GM19043 (cell line): ENCODE results near the gene RPL36A.

Experiments
- ATAC-seq: cut with Tn5 transposase; IDR thresholded peaks from one replicate; pipeline ENCODE4 v1.9.1; 2021; ENCODE audit warnings: low read depth; ENCODE audit not compliant: unreplicated experiment

RPL36A gene

DNA sequence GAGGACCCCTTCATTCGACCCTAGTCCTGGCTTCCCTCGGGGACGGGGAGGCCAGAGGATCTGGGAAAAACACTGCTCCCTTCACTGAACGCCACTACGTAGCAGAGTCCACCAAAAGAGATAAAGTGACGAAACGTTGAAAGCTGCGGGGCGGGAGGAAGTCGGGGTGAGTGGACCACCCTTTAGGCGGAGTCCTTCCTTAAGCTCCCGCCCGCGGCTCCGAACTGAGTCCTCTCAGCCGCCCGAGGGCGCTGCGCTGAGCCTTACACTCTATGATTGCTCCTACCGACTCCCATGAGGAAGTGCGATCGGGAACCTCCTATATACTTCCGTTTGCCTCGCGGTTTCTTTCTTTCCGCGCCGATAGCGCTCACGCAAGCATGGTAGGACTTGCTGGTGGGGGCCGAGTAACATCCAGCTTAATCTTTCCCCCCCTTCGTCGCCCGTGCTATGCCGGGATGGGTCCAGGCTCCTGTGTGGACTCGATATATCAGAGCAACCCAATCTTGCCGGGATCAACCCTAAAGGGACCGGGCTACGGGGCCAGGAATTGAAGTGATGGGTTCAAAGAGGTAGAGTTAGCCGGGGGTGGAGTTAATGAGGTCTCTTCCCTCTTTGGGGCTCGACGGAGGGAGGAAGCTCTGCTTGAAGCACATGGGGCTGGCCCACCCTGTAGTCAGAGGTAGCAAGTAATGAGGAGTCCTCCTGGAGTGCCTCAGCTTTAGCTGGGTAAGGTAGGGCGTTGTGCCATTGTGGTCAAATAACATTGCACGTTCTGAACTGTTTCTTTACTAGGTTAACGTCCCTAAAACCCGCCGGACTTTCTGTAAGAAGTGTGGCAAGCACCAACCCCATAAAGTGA is at the start of gene RPL36A:
Gene RPL36A, plus strand, starts transcription at position 348 of the 862 bp plus-strand sequence. Its CDS starts 33 bp downstream, at position 381.
- peak; percentile 75 for ATAC-seq

DNA sequence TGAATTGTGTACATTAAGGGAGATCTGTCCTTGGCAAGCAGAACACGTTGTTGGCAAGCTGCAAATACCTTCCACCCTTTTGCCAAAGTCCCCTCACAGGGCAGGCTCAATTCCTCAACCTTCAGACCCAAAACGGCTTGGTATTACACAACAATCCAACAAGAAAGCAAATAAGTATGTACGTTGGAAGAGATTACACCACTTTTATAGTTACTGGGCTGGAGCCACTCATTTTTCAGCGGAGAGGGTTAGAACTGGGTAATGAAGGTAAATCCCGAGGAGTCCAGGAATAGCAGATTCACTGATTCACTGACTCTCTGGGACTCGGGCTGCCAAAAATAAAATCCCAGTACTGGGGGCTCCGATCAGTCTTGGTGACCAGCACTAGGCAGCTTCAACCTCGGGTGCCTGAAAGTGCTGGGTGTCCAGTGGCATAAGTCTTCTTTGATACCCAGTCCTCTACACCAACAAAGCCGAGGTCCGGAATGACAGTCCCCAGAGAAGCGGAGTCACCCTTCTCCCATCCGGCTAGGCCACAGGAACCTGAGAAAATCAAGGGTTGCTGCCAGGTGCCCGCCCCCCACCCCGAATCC is 42.9 kb upstream of the RPL36A start:
- no peak for ATAC-seq

DNA sequence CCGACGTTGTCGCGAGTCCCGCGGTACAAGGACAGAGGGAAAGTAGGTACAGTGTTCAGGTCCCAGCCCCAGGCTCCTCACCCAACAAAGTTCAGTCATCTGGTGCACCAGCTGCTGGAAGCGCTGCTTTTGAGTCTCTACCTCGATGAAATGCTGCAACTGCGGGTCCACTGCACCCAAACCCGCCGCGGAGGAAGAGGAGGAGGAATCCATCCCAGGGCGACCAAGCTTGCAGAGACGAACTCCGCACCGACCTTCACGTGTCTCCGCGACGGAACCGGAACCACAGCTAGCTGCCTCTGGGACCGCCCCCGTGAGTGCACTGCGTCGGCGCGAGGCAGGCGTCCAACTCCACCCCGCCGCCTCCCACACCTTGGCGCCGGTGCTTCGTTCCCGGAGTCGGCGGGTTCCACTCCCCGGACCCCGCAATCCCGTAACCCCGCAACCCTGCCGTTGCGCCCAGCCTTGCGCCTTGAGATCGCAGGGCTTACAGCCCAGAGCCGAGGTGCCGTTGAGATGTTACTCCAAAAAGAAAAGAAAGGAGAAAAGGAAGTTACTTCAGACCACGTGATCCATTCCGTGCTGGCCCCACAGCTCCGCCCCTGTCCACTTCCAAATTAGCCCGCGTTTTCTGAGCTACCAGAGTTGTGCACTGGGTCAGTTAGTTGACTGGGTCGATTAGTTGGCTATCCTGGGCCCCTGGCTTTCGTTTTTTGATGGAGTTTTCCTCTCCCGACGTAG is 42.2 kb upstream of the RPL36A start, which contains the start of gene TIMM8A:
Gene TIMM8A, minus strand, starts transcription at position 291 of the 741 bp plus-strand sequence. Its CDS starts 78 bp downstream, at position 213.
- peak; percentile 95 for ATAC-seq

DNA sequence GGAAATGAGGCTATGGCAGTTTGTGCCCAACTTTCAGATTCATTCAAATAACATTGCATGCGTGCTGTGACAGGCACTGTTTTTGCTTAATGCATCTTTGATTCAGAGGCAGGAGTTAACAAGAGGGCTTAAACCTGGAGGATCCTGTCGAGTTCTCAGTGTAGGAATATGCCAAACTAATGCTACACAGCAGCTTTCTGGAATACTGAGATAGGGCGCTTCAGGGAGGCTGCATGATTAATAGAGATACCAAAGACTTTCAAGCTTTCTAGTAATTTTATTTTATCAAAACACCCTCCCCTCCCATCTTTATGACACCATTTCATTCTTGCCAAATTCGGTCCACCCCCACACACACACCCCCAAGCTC is 41.6 kb upstream of the RPL36A start:
- ATAC-seq, result no peak

DNA sequence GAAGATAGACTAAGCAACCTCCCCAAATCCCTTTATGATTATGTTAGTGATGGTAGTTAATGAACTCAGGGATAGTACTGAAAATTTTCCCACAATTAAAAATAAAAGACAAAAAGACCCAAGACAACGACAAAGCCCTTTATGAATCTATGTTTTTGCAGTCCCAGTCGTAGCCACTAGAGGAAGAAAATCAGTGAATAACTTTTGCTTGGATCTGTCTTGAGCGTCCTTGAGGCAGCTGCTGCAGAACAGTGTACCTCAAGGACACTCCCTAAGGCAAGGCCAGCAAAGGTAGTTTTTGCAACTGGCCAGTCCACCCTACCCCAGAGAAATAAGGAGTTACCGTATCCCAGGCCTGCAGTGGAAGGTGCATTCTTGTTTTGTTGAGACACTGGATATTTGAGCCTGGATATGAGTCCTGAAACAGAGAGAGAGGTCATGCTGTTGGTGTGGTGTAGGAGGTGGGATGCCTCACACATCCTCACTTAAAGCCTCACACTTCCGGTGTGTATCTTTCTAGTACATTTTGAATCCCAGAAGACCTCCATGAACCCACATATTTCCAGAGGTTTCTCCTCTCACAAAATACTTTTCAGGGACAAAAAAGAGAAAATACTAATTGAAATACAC is 33.5 kb upstream of the RPL36A start:
- ATAC-seq, result no peak

DNA sequence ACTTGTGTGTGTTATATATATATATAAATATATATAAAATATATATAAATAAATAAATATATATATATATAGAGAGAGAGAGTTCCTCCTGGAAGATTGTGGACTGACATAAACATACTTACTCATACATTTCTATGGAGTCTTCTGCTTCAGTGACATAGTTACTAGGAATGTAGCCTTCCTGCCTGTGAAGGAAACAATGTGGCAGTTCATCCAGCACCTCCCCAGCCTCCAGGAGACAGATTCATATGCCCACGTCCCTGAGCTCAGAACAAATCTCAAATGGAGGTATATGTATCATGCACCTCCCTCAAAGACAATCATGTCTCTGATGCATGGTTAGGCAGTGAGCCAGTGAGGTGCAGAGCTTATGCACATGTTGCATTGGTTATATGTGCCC is 30.8 kb upstream of the RPL36A start:
- ATAC-seq, result no peak

DNA sequence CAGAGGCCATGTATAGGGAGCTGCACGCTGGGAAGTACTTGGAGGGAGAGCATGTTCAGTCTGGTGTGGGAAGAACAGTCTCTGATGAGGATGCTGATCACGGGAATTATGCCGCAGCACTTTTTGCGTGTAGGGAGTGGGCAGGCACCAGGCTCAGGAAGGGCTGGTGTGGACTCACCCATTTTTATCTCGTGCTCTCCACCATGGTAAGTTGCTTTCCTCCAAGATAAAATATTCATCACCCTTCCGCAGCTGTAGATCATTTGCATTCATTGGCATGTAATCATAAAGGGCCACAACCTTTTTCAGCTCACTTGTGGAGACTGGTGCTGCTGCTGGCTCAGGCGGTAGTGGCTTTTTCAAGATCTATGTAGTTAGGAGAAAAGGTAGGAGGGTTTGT is 30.4 kb upstream of the RPL36A start:
- no peak for ATAC-seq

DNA sequence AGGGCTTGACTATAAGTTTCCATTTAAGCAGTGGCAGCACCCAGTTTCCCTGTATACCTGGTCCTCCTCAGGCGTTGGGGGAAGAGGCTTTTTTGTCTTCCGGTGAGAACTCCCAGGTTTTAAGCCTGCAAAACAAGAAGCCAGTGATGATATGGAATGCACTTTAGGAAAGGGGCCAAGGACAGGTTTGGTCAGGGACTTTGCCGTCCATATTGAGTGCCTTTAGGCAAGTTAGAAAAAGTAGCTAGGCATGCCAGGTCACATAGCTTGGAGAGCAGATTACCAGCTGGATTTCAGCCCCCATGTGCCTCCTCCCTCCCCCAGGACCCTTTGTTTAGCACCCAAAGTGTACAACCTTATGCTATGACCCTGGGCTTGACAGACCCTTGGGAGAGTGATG is 28.7 kb upstream of the RPL36A start:
- ATAC-seq, result no peak

DNA sequence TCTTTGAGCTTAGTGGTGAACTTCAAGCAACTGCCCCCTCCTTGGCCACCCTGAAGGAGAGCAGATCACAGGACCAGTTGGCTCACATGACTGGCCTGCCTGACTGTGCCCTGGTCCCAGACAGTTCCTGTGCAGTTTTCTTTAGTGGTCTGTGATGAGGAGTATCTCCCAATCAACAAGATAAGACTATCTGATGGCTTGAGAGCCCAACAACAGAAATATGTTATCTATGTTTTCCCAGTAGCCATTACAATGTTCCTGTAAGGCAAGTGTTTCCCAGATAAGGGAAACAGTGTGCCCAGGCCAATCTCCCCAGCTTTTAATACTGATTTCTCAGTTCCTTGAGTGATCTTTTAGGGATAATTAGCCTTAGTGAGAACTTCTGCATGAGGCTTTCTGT is 28.1 kb upstream of the RPL36A start:
- ATAC-seq, result no peak

DNA sequence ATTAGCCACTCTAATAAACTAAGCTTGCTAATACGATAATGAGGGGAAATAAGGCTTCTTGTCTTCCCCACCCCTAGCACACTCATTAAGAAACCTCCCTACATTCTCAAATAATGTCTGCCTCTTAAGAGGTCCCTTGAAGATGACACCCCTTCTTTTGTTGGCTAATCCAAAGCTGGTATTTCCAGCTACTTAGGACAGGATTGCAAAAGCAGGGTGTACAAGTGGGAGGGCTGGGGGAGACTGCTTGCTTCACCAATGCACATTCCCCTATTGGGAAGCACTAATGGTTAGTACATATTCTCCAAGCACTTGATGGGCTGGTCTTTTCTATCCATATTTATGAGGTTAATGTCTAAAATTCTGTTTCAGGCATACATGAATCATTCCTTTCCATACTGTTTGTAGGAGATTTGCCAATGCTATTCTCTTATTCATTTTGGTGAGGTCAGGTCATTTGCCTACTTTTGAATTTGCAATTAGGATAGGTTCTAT is 25.5 kb upstream of the RPL36A start:
- no peak for ATAC-seq

DNA sequence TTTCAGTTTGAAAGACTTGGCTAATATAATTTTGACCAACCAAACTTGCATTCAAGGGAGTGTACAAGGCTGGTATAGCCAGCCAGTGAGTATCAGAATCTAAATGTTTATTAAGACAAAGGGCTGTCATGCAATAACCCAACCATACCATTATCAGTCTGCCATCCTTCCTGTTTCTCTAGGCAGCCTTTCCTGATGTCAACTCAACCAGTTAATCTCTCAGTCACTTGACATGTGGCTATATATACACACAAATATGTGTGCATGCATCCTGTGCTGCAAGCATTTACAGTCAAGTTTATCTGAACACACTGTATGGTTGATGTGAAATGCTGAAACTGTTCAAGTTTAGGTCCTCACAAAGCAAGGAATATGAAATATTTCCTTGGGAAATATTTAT is 22.0 kb upstream of the RPL36A start:
- no peak for ATAC-seq

DNA sequence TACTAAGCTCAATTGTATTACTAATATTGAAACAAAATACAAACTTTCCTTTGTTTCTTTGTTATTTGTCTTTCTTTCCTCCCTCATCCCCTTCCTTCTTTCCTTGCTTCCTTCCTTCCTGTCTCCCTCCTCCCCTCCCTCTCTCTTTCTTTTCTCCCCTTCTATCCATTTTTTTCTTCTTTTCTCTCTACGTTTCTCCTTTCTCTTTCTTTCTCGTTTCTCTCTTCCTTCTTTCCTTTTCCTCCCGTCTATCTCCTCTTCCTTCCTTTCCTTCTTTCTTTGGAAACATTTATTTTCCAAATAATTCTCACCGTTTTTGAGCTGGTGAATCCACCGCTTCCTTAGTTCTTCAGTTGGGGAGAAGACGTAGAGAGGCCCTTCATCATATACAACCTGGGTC is 21.1 kb upstream of the RPL36A start:
- no peak for ATAC-seq

DNA sequence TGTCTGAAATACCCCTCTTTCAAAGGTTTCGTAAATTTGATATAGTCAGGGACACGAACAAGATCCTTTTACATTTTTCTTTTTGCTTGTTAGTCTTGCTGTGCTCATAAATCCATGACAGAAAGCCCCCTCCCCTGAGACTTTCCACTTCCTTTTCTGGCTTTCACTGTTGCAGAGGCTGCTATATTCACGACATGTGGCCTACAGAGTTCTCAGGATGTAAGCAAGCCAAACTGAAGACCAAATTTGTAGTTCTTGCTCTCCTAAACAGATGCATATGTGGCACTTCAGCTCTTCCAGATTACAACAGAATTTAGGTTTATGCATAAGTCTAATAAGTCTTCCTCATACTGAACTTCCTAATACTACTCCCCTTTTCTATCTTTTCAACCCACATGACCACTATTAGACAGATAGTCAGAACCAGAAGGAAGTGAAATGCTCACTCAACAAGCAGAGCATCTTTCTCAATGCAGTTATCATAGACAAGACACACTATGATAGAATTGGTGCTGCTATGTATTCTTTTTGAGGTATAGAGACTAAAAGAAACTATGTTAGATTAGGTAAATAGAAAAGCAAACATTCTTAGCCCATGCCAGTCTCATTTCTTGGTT is 19.8 kb upstream of the RPL36A start:
- peak; percentile 77 for ATAC-seq

DNA sequence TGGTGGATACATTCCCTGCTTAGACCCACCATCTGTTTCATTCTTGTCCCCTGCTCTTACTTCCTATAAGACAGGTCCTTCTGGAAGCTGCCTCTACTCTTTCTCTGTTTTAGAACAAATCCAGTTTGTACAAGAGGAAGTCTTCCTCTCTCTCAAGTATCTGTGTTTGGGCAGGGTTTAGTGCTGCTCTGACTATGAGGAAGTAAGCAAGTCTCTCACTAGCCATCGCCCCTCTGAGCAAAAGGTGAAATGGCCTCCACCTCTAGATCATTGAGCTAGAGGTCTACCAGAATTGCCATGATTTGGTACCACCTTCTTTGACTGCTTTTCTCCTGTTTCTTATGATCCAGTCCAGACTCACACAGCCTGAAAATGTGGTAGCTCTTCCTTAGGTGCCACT is 13.3 kb upstream of the RPL36A start:
- no peak for ATAC-seq

DNA sequence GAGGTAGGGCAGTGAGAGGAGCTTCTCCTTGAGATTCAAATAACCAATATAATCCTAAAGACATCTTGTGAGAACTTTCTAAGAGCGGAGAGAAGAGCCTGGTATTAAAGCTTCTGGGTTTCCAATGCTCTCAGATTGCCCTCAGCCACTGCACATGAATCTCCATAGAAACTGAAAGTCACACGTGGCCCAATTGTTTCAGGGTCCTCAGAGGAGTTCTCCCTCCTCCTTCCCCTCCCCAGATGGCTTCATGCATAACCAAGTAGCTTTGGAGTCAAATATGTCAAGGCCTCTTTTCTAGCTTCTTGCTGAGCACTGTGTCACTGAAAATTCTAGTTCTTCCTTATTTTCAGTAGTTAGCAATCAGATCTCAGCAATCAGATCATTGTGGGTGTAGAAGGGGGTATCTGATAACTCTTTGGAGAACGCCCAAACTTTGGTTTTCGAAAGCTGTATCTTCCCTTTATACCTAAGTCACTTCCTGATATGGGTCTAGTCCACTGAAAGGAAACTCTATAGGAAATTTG is 7.1 kb upstream of the RPL36A start:
- peak; percentile 79 for ATAC-seq

DNA sequence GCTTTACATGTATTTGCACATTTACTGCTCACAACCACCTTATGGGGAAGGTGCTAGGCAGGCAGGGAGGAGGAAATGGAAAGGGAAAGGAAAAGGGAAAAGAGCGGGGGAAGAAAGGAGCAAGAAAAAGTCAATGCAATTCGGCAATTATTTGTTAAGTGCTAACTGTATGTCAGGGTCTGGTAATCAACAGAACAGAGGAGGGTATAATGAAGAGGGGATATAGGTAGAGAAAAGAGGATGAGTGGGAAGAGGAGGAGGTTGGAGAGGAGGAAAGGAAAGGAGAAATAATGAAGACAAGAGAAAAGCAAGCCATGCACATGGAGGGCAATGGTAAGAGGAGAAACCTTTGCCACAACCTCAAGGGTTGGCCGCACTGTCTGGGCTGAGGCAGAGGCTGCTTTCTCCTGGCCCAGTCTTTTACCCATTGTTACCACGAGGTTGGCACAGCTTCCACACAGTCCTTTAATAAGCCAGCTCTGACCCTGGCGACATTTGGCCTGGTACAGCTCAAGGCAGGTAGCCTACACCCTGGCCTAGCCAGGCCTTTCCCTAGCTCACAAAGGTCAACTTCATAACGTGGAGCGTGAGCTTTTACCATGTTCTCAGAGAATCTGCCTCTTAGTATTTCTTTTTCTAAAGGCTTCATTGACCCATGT is 5.7 kb upstream of the RPL36A start:
- no peak for ATAC-seq

DNA sequence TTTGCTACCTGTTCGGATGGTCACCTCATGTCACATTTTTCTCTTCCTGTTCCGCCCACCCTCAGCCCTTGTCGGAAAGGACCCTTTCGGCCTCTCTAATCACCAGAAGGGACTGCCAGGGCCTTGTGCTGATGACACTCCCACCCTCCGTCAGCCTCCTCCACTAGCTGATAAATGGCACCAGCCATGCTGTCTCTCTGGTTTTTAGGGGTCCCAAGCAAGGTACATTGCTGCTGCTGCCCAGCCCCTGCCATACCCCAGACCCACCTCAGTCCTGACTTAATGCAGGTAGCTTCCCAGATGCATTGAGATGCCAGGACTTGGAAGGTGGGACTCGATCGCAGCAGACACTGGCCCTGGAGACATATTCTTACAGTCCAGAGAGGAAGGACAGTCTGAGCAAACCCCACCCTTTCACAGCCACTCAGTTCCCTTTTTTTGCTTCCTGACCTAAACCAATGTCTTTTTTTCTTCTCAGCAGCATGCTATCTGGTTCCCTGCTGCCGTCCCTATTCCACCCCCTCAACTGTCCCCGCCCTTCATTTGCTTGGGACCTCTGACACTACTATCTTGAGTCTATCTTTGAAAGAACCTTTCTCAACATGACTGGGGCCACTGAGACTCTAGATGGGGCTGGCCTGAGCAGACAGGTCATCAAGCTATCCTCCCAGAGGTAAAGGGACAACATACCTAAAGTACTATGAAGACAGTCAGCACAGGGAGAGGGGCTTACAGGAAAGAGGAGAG is 4.8 kb upstream of the RPL36A start, which contains the start of gene BTK:
Gene BTK, minus strand, starts transcription at position 397 of the 747 bp plus-strand sequence. CDS start 10,907 bp downstream, outside the sequence.
- ATAC-seq, result peak; percentile 57

DNA sequence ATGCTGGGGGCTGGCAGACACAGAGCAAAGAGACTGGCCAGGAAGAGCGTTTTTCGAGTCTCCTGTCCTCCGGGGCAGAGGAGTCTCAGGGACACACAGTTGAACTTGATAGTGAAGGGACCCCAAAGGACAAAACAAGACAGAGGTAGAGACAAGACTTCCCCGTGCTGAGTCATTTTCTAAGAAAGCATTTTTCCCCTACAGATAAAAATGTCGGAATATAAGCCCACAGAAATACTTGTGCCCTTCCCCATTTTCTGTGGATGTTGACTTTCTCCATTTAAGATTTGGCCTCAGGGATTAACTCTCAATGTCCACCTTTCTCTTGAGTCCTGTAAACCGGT is 4.3 kb upstream of the RPL36A start:
- ATAC-seq, result no peak

DNA sequence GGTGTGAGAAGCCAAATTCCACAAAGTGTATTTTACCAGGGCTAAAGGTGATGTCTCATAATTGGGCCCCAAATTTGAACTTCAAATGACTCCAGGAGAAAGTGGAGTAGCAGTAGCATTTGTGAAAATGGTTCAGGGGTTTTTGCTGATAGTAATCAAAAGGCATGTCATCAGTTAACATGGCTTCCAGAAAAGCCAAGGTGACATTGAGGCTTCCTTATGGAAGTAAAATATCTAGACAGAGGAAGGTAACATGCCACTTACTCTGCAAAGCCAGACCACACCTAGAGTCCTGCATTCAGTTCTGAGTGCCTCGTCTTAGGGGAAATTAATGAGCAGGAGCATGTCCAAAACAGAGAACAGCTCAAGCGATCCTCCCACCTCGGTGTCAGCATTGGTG is 2.2 kb upstream of the RPL36A start:
- no peak for ATAC-seq
